HFF-Myc (cell line): ENCODE results near the gene TRAPPC6A.

Experiments
- DNase-seq: peaks from one replicate; pipeline ENCODE4 v3.0.0-alpha.2; 2011; ENCODE audit warnings: low read depth; ENCODE audit errors: extremely low read depth
- H3K4me3 ChIP-seq: replicated peaks from 2 replicates; pipeline ENCODE4 v1.5.1; 2011; ENCODE audit warnings: low read depth, mild to moderate bottlenecking, control low read depth, low read length
- TF ChIP-seq, protein P1 (sequence below): IDR thresholded peaks from 2 replicates; pipeline ENCODE4 v1.5.1; 2012; ENCODE audit warnings: mild to moderate bottlenecking, low read depth, low read length, control low read depth; ENCODE audit errors: missing control alignments

TRAPPC6A gene

DNA sequence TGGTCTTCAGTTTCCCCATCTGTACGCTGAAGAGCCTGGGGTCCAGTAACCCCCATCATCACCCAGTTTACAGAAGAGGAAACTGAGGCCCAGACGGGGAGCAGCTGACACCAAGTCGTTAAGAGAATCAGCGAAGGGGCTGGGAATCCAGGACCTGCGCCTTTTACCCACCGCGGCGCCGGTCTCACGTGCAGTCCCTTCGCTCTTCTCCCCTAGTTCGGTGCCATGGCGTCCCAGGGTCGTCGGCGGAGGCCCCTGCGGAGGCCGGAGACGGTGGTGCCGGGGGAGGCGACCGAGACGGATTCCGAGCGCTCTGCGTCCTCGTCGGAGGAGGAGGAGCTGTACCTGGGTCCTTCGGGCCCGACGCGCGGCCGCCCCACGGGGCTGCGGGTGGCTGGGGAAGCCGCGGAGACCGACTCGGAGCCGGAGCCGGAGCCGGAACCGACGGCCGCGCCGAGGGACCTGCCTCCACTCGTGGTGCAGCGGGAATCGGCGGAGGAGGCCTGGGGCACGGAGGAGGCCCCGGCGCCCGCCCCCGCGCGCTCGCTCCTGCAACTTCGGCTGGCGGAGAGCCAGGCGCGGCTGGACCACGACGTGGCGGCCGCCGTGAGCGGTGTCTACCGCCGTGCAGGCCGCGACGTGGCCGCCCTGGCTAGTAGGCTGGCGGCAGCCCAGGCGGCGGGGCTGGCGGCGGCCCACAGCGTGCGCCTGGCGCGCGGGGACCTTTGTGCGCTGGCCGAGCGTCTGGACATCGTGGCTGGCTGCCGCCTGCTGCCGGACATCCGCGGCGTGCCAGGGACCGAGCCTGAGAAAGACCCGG, 1.2 kb upstream of the TRAPPC6A start:
- no peak for DNase-seq
- H3K4me3 ChIP-seq, result peak overlapping the region; percentile 95
- TF ChIP-seq, protein P1, sequence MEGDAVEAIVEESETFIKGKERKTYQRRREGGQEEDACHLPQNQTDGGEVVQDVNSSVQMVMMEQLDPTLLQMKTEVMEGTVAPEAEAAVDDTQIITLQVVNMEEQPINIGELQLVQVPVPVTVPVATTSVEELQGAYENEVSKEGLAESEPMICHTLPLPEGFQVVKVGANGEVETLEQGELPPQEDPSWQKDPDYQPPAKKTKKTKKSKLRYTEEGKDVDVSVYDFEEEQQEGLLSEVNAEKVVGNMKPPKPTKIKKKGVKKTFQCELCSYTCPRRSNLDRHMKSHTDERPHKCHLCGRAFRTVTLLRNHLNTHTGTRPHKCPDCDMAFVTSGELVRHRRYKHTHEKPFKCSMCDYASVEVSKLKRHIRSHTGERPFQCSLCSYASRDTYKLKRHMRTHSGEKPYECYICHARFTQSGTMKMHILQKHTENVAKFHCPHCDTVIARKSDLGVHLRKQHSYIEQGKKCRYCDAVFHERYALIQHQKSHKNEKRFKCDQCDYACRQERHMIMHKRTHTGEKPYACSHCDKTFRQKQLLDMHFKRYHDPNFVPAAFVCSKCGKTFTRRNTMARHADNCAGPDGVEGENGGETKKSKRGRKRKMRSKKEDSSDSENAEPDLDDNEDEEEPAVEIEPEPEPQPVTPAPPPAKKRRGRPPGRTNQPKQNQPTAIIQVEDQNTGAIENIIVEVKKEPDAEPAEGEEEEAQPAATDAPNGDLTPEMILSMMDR, result no peak

DNA sequence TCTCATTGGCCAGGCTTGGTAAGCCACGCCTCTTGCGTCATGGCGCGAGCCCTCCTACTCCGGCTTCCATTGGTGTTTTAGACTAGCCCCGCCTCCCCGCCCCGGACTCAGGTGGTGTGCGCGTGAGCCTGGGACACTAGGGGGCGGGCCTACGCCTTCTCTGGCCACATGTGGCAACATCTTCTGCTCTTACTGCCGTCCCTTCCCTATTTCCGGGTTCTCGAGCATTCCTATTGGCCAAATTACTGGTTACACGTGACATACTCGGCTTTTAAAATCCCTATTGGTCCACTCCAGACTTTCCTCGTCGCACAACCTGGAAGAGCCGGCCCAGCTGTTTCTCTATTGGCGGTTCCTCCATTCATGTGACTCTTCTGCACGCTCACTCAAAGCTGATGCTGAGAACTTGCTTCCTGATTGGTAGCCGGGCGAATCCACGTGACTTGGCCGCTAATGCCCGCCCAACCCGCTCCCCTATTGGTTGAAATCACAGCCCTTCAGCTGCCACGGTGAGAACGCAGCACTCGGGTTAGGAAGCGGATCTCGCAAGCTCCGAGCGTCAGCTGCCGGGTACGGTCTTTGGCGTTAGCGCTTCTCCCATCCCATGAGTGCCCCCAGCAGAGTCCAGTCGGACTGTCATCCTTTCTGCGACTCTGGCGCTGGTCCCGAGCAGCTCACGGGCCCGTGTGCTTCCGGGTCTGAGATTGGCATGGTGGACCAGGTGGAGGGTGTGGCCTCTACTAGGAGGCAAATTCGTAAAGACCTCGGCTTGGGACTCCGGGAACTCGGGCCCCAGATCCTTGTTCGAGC, 430 bp upstream of the TRAPPC6A start, which contains the start of gene BLOC1S3:
BLOC1S3 (plus strand) TSS at position 523 of the 810 bp plus-strand sequence. CDS start 513 bp downstream, outside the sequence.
- peak; percentile 100 for DNase-seq
- peak within 1 kb of the TSS; percentile 95 for H3K4me3 ChIP-seq
- TF ChIP-seq, protein P1, result peak; percentile 46

DNA sequence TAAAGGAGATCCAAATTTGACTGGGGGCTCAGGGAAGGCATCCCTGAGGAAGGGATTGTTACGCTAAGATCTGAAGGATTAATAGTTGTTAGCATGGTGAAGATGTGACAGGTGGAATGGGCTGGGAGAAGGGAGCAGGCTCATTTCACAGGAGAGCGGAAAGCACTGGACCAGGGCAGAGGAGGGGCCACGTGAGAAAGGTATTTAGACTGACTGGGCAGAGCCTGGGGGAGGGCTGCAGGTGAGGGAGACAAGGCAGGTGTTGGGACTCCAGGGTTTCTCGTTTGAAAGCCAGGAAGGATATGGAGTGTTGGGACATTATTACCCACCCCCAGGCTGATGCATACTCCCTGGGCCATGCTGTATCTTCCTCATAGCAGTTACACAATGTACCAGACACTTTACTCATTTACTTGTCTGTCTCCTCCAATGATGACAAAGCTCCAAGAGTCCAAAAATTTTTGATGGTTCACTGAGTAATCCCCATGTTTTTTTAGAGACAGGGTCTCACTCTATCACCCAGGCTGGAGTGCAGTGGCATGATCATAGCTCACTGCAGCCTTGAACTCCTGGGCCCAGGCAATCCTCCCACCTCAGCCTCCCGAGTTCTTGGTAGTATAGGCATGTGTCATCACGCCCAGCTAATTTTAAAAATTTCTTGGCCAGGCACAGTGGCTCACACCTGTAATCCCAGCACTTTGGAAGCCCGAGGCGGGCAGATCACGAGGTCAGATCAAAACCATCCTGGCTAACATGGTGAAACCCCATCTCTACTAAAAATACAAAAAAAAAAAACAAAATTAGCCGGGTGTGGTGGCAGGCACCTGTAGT, 2.3 kb downstream of the TRAPPC6A start:
- TF ChIP-seq, protein P1, result no peak
- no peak overlapping the region for H3K4me3 ChIP-seq
- DNase-seq, result no peak

DNA sequence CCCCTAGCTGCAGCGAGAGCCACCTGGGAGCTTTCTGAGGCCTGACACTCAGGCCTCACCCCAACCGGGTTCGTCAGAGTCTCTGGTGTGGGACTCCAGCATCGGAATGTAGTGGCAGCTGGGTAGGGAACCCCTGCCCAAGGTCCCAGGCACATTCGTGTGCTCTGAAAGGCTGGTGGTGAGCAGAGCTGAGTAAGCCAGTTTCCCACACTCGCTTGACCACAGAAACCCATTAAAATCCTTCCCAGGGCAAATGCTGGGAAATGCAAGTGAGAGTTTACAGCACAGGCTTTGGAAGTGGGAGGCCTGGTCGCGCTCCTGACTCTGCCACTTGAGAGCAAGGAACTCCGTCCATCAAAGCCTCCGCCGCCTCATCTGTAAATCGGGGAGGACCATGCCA, 4.2 kb downstream of the TRAPPC6A start:
- TF ChIP-seq, protein P1, result no peak
- no peak overlapping the region for H3K4me3 ChIP-seq
- DNase-seq, result no peak

DNA sequence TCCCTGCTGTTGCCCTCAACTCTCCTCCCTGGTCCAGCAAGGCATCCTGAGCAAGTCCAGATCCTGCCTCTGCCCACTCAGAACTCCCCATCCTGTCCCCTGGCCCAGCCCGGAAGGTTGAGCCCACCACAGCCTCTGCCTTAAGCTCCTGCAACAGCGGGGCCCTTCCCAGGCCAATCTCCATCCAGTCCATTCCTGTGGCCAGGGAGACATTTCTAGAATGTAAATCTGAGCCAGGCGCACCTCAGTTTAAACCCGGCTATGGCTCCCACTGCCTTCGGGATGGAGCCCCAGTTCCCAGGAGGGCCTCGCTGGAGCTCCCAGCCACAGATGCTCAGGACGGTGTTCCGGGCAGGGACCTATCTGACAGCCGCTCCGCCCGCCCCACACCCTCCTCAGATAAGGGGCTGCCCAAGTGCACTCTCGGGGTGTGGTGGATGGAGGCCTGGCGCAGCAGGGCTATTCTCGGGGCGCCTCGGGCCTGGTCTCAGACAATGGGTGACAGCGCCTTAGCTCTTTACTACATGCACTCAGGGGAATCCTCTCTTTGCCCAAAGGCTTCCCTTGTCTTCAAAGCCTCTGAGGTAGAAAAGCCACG, 5.3 kb downstream of the TRAPPC6A start:
- TF ChIP-seq, protein P1, result no peak
- no peak overlapping the region for H3K4me3 ChIP-seq
- DNase-seq, result no peak

DNA sequence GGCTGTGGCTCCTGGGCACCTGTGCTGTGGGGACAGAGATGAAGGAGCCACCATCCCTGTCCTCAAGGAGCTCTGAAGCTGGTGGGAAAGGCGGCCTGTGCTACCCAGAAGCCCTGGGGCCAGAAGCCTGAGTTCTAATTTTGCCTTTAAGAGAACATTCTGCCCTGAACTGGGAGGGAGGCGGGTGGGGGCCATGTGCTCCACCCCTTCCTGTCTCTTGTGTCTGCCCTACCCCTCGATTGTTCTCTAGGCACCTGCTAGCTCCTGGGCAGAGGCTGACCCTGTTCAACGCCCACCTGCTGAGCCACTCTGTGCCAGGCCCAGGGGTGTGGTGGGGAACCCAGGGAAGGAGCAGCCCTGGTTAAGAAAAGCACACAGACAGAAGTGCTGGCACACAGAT, 5.9 kb downstream of the TRAPPC6A start:
- H3K4me3 ChIP-seq, result no peak overlapping the region
- TF ChIP-seq, protein P1, result no peak
- no peak for DNase-seq
